Rectal smooth muscle tissue (tissue), 1 donor: Measurements from ENCODE around the gene TCAP.

ENCODE experiments used
- H3K27ac ChIP-seq: one replicate; pipeline ENCODE4 v1.7.0; 2013; ENCODE audit warnings: low read depth, low read length, inconsistent platforms
- H3K27me3 ChIP-seq: one replicate; pipeline ENCODE4 v1.7.0; 2013; ENCODE audit warnings: low read length; ENCODE audit not compliant: control insufficient read depth, insufficient read depth
- H3K36me3 ChIP-seq: one replicate; pipeline ENCODE4 v1.7.0; 2013; ENCODE audit warnings: low read length; ENCODE audit not compliant: control insufficient read depth, insufficient read depth
- H3K4me1 ChIP-seq: one replicate; pipeline ENCODE4 v1.7.0; 2013; ENCODE audit warnings: low read length; ENCODE audit not compliant: control insufficient read depth, insufficient read depth
- H3K4me3 ChIP-seq: one replicate; pipeline ENCODE4 v1.7.0; 2013; ENCODE audit warnings: low read length
- H3K9ac ChIP-seq: one replicate; pipeline ENCODE4 v1.7.0; 2013; ENCODE audit warnings: low read length

The TCAP gene

DNA sequence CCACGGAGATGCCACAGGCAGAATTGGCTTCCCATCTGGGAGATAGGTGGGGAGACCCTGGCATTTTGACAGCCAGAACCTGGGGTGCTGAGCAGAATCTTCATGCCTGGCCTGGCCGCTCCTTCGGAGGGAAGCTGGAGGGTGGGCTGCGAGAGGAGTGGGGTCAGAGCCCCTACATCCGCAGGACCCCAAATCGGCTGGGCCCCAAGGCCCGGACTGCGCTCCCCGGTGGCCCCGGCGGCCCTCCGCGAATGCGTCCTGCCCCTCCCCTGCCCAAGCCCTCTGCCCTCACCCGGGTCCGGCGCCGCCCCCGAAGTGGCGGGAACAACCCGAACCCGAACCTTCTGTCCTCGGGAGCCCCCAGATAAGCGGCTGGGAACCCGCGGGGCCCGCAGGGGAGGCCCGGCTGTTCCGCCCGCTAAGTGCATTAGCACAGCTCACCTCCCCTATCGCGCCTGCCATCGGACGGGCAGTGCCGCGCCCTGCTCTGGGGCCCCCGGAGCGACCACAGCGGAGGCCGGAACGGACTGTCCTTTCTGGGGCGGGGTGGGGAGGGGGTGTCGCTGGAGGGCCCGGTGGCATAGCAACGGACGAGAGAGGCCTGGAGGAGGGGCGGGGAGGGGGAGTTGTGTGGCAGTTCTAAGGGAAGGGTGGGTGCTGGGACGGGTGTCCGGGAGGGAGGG is 2.3 kb downstream of the TCAP start:
- Histone ChIP-seq H3K36me3 (no peaks in the 10 kb centered on the region), H3K27me3 (peaks cover 29% of the 10 kb centered on the region), H3K9ac (no peak overlapping the region), H3K27ac (no peak overlapping the region), H3K4me3 (no peak overlapping the region), H3K4me1 (no peaks in the 10 kb centered on the region)

DNA sequence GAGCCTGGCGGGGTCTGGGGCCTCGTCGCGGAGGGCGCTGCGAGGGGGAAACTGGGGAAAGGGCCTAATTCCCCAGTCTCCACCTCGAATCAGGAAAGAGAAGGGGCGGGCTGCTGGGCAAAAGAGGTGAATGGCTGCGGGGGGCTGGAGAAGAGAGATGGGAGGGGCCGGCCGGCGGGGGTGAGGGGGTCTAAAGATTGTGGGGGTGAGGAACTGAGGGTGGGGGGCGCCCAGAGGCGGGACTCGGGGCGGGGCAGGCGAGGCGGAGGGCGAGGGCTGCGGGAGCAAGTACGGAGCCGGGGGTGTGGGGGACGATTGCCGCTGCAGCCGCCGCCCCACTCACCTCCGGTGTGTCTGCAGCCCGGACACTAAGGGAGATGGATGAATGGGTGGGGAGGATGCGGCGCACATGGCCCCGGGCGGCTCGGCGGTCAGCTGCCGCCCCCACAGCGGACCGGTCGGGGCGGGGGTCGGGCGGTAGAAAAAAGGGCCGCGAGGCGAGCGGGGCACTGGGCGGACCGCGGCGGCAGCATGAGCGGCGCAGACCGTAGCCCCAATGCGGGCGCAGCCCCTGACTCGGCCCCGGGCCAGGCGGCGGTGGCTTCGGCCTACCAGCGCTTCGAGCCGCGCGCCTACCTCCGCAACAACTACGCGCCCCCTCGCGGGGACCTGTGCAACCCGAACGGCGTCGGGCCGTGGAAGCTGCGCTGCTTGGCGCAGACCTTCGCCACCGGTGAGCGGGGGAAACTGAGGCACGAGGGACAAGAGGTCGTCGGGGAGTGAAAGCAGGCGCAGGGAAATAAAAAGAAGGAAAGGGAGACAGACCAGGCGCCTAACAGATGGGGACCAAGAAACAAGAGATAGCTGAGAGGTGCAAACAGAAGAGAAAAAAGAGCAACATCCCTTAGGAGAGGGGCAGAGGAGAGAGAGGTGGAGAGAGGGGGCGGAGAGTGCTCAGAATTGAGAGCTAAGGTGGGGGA is 3.1 kb downstream of the TCAP start, which contains the start of gene PNMT:
Gene PNMT, plus strand, starts transcription at position 509 of the 980 bp plus-strand sequence. Its CDS starts 23 bp downstream, at position 532.
- H3K27me3 ChIP-seq = peaks cover 29% of the 10 kb centered on the region
- peak within 1 kb of the TSS; percentile 40 for H3K4me3 ChIP-seq
- no peak within 1 kb of the TSS for H3K27ac ChIP-seq
- H3K4me1 ChIP-seq = no peaks in the 10 kb centered on the region
- no peaks in the 10 kb centered on the region for H3K36me3 ChIP-seq
- no peak within 1 kb of the TSS for H3K9ac ChIP-seq

DNA sequence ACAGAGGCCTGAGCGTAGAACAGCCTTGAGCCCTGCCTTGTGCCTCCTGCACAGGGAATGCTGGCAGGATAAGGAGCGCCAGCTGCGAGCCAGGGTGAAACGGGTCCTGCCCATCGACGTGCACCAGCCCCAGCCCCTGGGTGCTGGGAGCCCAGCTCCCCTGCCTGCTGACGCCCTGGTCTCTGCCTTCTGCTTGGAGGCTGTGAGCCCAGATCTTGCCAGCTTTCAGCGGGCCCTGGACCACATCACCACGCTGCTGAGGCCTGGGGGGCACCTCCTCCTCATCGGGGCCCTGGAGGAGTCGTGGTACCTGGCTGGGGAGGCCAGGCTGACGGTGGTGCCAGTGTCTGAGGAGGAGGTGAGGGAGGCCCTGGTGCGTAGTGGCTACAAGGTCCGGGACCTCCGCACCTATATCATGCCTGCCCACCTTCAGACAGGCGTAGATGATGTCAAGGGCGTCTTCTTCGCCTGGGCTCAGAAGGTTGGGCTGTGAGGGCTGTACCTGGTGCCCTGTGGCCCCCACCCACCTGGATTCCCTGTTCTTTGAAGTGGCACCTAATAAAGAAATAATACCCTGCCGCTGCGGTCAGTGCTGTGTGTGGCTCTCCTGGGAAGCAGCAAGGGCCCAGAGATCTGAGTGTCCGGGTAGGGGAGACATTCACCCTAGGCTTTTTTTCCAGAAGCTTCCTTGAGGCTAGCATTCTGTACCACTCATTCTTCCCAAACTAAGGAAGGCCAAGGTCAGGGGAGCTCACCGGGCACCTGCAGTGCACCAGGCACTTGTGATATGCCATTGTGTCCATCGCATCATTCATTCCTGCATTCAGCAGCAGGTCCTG is 5.0 kb downstream of the TCAP start:
- Histone ChIP-seq H3K9ac (no peak overlapping the region), H3K4me3 (no peak overlapping the region), H3K36me3 (no peaks in the 10 kb centered on the region), H3K4me1 (no peaks in the 10 kb centered on the region), H3K27me3 (peaks cover 29% of the 10 kb centered on the region), H3K27ac (no peak overlapping the region)

DNA sequence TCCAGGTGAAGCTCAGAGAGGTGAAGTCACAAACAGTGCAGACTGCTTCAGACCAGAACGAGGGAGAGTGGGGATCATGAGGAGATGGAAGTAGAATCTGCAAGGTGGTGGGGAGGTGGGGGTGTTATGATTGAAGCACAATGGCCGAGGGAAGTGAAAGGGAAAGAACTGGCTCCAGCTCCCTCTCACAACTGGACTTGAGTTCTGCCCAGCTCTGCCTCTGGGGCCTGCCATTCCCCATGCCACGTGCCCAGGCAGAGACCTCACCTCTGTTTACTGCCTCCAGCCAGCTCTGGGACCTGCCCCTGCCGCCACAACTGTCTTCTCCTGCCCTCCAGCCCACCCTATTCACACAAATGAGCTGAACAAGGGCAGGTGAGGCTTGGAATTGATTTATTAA is 5.6 kb downstream of the TCAP start:
- Histone ChIP-seq H3K4me3 (no peak overlapping the region), H3K27me3 (peaks cover 29% of the 10 kb centered on the region), H3K9ac (no peak overlapping the region), H3K27ac (no peak overlapping the region), H3K36me3 (no peaks in the 10 kb centered on the region), H3K4me1 (no peaks in the 10 kb centered on the region)

DNA sequence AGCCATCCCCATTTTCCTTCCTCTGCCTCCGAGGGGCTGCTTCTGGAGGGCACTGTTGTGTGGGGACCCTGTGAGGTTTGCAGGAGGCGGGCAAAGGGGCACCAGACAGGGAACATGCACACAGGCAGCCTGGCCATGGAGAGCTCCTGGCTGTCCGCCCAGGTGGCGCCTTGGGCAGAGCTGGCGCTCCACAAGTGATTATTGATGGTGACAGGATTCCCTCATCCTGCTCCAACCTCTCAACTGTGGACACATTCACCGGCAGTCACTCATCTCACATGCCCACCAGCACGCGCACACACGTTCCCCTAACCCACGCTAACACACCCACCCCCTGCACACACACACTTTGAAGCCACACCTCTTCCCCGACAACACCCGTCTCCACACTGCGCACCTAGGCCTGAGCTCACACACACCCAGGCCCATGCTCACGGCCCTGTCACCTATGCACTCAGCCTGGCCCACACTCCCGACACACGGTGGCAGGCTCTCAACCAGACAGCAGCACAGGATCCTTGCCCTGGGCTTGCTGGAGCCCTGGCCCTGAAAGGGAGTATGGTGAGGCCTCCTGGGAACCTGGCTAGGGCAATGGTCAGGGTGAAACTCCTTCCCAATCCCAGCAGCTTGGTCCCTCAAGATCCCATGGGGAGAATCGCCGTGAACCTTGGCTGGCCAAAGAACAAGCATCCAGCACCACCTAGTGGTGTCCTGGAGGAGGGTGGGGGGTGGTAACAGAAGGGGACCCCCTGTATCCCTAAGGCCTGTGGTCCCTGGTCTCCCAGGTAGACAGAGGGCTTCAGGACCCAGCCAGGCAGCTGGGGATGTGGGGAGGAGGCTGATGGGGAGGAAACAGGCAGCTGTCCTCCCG is 6.7 kb downstream of the TCAP start:
- H3K27ac ChIP-seq = no peak overlapping the region
- peaks cover 26% of the 10 kb centered on the region for H3K27me3 ChIP-seq
- H3K4me3 ChIP-seq = no peak overlapping the region
- no peak overlapping the region for H3K9ac ChIP-seq
- H3K36me3 ChIP-seq = no peaks in the 10 kb centered on the region
- H3K4me1 ChIP-seq = no peaks in the 10 kb centered on the region

DNA sequence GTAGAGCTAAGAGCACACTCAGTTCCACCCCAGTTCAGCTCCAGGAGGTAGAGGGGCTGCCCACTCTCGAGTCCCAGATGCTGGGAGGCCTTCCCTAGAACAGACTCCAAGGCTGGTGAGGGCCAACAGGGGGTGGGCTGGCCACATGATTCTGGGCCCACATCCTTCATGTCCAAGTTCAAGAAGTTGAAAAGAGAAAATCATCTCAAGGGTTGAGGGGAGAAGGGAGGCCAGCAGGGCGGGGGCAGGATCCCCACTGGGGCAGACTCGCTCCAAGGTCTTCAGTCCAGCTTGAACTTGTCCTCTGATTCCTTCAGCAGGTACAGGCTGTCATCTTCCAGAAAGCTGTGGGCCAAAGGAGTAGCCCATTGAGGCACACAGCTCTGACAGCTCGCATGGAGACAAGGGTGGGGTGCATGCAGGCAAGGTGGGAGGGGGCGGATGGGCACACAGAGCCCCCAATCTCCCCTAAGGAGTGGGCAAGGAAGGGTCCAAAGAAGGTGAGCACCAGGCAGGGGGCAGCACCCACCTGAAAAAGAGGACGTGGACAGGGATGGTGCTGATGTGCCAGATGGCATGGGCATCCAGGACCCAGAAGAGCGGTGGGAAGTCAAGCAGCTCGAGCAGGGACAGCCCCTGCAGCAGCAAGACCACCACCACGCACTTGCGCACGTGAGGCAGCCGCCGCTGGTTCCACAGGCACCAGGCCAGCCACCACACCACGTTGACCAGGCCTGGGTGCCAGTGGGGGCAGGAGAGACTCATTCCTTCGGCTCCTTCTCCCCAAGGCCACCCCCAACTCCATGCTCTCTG is 7.6 kb downstream of the TCAP start:
- H3K27ac ChIP-seq = no peak overlapping the region
- H3K36me3 ChIP-seq = no peaks in the 10 kb centered on the region
- no peak overlapping the region for H3K4me3 ChIP-seq
- H3K27me3 ChIP-seq = peaks cover 20% of the 10 kb centered on the region
- H3K9ac ChIP-seq = no peak overlapping the region
- no peaks in the 10 kb centered on the region for H3K4me1 ChIP-seq

DNA sequence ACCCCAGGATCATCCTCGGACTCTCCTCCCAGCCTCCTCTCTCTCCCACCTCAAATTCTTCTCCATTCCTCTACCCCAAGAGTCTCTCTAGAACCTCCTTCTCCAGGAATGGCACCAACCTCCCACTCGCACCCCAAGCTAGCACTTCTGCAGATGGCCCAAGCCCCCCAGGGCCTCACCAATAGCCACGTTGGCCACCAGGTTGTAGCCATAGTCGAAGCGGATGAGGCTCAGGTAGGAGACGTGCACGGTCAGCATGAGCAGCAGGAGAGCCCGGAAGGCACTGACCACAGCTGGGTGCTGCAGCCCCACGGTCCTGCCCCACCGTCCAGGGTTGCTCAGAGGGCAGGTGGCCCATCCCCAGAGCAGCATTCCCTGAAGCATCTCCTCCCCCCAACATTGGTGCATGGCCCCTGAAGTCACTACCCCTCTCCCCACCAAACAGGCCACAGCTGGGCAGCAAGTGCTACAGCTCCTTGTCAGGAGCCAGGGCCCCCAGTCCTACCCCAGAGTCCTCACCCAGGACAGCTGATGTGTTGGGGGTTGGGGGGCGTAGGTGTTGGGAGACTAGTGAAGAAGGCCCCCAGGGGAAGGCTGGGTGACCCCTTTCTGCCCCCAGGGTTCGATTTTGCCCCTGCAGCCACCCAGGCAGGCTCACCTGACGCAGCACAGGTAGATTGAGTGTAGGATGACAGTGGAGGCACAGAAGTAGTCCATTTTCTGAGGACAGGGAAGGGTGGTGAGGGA is 8.4 kb downstream of the TCAP start:
- no peak overlapping the region for H3K27ac ChIP-seq
- H3K4me3 ChIP-seq = no peak overlapping the region
- no peaks in the 10 kb centered on the region for H3K4me1 ChIP-seq
- H3K27me3 ChIP-seq = peaks cover 20% of the 10 kb centered on the region
- no peaks in the 10 kb centered on the region for H3K36me3 ChIP-seq
- no peak overlapping the region for H3K9ac ChIP-seq

DNA sequence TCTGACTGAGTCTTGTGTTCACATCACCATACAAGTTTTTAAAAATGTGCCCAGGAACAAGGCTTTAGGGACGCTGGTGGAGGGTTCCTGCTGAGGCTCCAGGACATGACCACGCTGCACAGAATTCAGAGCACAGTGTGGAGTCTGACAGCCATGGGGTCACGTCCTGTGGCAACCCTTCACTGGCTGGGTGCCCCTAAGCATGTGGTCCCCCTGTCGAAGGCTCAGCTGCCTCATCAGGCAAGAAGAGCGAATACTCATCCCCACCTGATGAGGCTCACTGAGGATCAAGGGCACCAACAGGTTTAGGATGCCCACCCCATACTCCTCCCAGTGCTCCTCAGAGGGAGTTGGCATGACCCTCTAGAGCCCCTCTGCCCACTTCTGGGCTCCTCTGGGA is 9.0 kb downstream of the TCAP start:
- Histone ChIP-seq H3K9ac (no peak overlapping the region), H3K27me3 (peaks cover 19% of the 10 kb centered on the region), H3K36me3 (no peaks in the 10 kb centered on the region), H3K27ac (no peak overlapping the region), H3K4me1 (no peaks in the 10 kb centered on the region), H3K4me3 (no peak overlapping the region)

DNA sequence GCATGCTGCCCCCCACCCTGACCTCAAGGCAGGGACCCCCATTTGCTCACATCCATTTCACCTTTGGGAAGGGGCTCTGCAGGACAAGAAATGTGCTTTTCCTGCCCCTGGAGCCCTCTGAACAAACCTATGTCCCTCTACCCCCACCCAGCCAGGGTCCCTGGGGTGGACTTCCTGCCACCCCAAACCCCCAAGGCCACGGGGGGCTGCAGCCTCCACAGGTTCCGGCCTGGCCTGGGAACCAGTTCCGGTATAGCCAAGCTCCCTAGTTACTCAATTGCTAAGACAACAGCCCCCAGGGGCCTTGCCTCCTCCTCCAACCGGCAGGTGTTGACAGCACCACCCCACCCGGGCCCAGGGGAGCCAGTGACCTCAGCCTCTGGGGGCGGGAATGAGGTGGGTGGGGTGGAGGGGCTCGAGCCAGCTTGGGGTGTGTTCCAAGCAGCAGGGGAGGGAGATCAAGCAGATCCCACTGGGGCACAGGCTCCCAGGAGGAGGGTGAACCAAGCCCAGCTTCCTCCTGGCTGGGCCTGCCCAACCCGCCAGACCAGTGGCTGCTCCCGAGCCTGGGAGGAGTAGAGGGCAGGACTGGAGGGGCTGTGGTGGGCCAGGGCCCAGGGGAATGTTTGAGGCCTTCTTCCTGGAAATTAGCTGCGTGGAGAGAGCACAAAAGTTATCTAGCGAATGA is 9.7 kb downstream of the TCAP start:
- H3K4me1 ChIP-seq = no peaks in the 10 kb centered on the region
- H3K36me3 ChIP-seq = no peaks in the 10 kb centered on the region
- no peak overlapping the region for H3K4me3 ChIP-seq
- no peak overlapping the region for H3K9ac ChIP-seq
- no peak overlapping the region for H3K27ac ChIP-seq
- H3K27me3 ChIP-seq = peaks cover 15% of the 10 kb centered on the region

DNA sequence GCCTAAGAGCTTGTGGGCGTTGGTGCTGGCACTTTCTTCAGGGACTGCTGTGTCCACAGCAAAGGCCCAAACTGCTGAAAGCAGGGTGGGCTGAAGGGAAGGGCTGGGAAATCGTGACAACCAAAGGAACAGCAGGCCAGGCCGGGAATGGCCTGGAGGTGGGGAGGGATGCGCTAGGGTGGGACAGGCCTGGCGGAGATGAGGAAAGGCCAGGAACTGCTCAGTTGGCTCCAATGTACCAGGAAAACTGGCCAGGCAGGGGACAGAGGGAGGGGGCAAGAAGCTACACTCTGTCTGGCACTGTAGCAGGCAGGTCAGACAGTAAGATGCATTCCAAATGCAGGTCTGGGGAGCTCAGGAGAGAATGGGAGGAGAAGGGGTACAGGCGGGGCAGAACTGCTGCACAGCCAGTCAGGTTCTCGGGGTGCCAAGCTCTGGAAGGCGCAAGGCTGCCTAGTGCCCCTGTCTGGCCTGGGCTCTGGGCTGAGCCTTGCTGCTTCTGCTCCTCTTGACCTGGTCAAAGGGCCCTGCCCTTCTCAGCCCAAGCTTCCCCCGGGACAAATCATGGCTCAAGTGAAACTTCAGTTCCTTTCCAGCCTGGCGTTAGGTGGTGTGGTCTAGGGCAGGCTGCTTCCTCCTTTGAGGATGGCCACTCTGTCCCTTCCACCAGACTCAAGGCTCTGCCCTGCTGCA is 10.4 kb downstream of the TCAP start:
- no peaks in the 10 kb centered on the region for H3K4me1 ChIP-seq
- H3K27ac ChIP-seq = no peak overlapping the region
- no peaks in the 10 kb centered on the region for H3K36me3 ChIP-seq
- no peak overlapping the region for H3K9ac ChIP-seq
- no peak overlapping the region for H3K4me3 ChIP-seq
- H3K27me3 ChIP-seq = peaks cover 10% of the 10 kb centered on the region
